Activated T-cell treated with anti-CD3 and anti-CD28 coated beads, Interleukin-2, amount 50 U/mL, for 72 hours (primary cell): ENCODE data around the gene PAGR1. TPM values are rescaled to one million over a fixed set of nuclear protein-coding genes. Genes with fewer than 3 reads are reported as not detected.
A peak's percentile ranks its signal among the peaks of the same experiment; 100 is the strongest.
"Not testable (repeated sequence)": the region's sequence is repeated elsewhere in the genome, so short reads cannot be mapped to it uniquely, and the experiment has no call there.

Experiments
- ATAC-seq, 2 donors: fragments of 150-1000 bp; cut with Tn5 transposase; replicated peaks in 1 of 2; 2 replicates each; pipeline ENCODE4 v1.10.0; 2021; ENCODE audit warnings: moderate library complexity in 2 of 2, mild to moderate bottlenecking in 1 of 2
- DNase-seq, 2 donors: peaks; one replicate each; pipeline ENCODE4 v3.0.0; 2021 to 2022; ENCODE audit warnings: mixed read lengths in 1 of 2
- H3K27ac Mint-ChIP-seq: one replicate; pipeline ENCODE4 v1.8.0; 2022; ENCODE audit warnings: mild to moderate bottlenecking, moderate library complexity, mixed read lengths
- H3K27me3 Mint-ChIP-seq: one replicate; pipeline ENCODE4 v1.8.0; 2022; ENCODE audit warnings: low read depth, mixed read lengths
- H3K36me3 Mint-ChIP-seq, 2 donors: one replicate each; pipeline ENCODE4 v1.8.0; 2022; ENCODE audit warnings: mixed read lengths in 2 of 2, mild to moderate bottlenecking in 1 of 2; ENCODE audit not compliant: insufficient read depth in 2 of 2
- H3K4me1 Mint-ChIP-seq: one replicate; pipeline ENCODE4 v1.8.0; 2022; ENCODE audit warnings: low read depth, mixed read lengths
- H3K4me3 Mint-ChIP-seq, 2 donors: one replicate each; pipeline ENCODE4 v1.8.0; 2022; ENCODE audit warnings: mild to moderate bottlenecking in 2 of 2, mixed read lengths in 2 of 2, moderate library complexity in 2 of 2
- H3K9me3 Mint-ChIP-seq, 2 donors: one replicate each; pipeline ENCODE4 v1.8.0; 2022; ENCODE audit warnings: mixed read lengths in 2 of 2
- total RNA-seq, 2 donors: library from RNA; stranded (reverse); gene quantifications; one replicate each; pipeline ENCODE4 v1.2.3, GENCODE V29; 2022

The PAGR1 gene
- total RNA-seq, 2 donors from 2014 or later = 14.8 to 17.8 TPM

- Mint-ChIP-seq H3K4me1 (peaks cover 30% of the 10 kb centered on the region), H3K4me3 (peak overlapping the region; percentile 90), H3K9me3 (no peaks in the 10 kb centered on the region), H3K27me3 (no peaks in the 10 kb centered on the region), H3K27ac (peak overlapping the region; percentile 58), H3K36me3 (peaks cover 7 to 10% of the 10 kb centered on the region in 2 donors)
- ATAC-seq (no peak), DNase-seq (peak; percentile 30 to 37)
Measured at GRCh38 chr16:29862383-29862883, 46.5 kb downstream of the PAGR1 start.

- peaks cover 7 to 10% of the 10 kb centered on the region in 2 donors for H3K36me3 Mint-ChIP-seq
- H3K4me1 Mint-ChIP-seq = peaks cover 30% of the 10 kb centered on the region
- ATAC-seq (peak; percentile 99), DNase-seq (peak; percentile 92 to 95)
- no peaks in the 10 kb centered on the region for H3K9me3 Mint-ChIP-seq
- H3K4me3 Mint-ChIP-seq = peak within 1 kb of the TSS; percentile 90
- no peaks in the 10 kb centered on the region for H3K27me3 Mint-ChIP-seq
- H3K27ac Mint-ChIP-seq = peak within 1 kb of the TSS; percentile 94
Measured at GRCh38 chr16:29862884-29863668, 47.1 kb downstream of the PAGR1 start, which contains the start of gene CDIPT. CDIPT (minus strand) TSS chr16:29863226; CDS start chr16:29862857, 369 bp downstream.

GRCh38 chr16:29863669-29863984, 47.7 kb downstream of the PAGR1 start:
- Mint-ChIP-seq H3K36me3 (peaks cover 4 to 7% of the 10 kb centered on the region in 2 donors), H3K27ac (no peak overlapping the region), H3K4me3 (peak overlapping the region; percentile 90), H3K4me1 (peaks cover 30% of the 10 kb centered on the region), H3K27me3 (no peaks in the 10 kb centered on the region), H3K9me3 (no peaks in the 10 kb centered on the region)
- DNase-seq (no peak), ATAC-seq (no peak)

- no peaks in the 10 kb centered on the region for H3K27me3 Mint-ChIP-seq
- no peaks in the 10 kb centered on the region for H3K9me3 Mint-ChIP-seq
- H3K4me3 Mint-ChIP-seq = no peak overlapping the region
- peaks cover 2 to 5% of the 10 kb centered on the region in 2 donors for H3K36me3 Mint-ChIP-seq
- peaks cover 30% of the 10 kb centered on the region for H3K4me1 Mint-ChIP-seq
- no peak overlapping the region for H3K27ac Mint-ChIP-seq
- no peak for ATAC-seq
- DNase-seq = no peak
Measured at GRCh38 chr16:29864205-29864604, 48.3 kb downstream of the PAGR1 start.

GRCh38 chr16:29868396-29869009, 52.6 kb downstream of the PAGR1 start:
- ATAC-seq (no peak), DNase-seq (no peak)
- Mint-ChIP-seq H3K27me3 (no peaks in the 10 kb centered on the region), H3K27ac (no peak overlapping the region), H3K4me3 (no peak overlapping the region), H3K36me3 (no peaks in the 10 kb centered on the region), H3K9me3 (no peaks in the 10 kb centered on the region), H3K4me1 (peaks cover 2% of the 10 kb centered on the region)

- not testable (repeated sequence) for H3K27me3 Mint-ChIP-seq, H3K27ac Mint-ChIP-seq, ATAC-seq, H3K9me3 Mint-ChIP-seq, H3K4me1 Mint-ChIP-seq, H3K36me3 Mint-ChIP-seq, DNase-seq, H3K4me3 Mint-ChIP-seq
Measured at GRCh38 chr16:29869067-29869466, 53.1 kb downstream of the PAGR1 start.

Other genes starting within 250 kb of the PAGR1 start
- 10 to 100 TPM; 77.4 to 84.4 TPM for gene SPN, start 152.9 kb upstream of the PAGR1 start, total RNA-seq
- 1 to 10 TPM; 4.5 to 5.6 TPM for gene QPRT, start 137.0 kb upstream of the PAGR1 start, total RNA-seq
- 10 to 100 TPM; 23.7 to 25.9 TPM for gene C16orf54, start 70.2 kb upstream of the PAGR1 start, total RNA-seq
- not detected for gene ZG16, start 37.9 kb upstream of the PAGR1 start, total RNA-seq
- 100 to 1,000 TPM; 153 to 180 TPM for gene KIF22, start 25.4 kb upstream of the PAGR1 start, total RNA-seq
- 100 to 1,000 TPM; 266 to 329 TPM for gene MAZ, start 9.6 kb upstream of the PAGR1 start, total RNA-seq
- 1 to 10 TPM; 2.4 to 2.8 TPM for gene PRRT2, start 4.0 kb upstream of the PAGR1 start, total RNA-seq
- gene MVP, start 4.3 kb downstream of the PAGR1 start, total RNA-seq = 100 to 1,000 TPM; 148 to 161 TPM
- 10 to 100 TPM; 48.7 to 56.0 TPM for gene CDIPT, start 47.1 kb downstream of the PAGR1 start, total RNA-seq
- gene SEZ6L2, start 83.4 kb downstream of the PAGR1 start, total RNA-seq = under 1 TPM; 0.31 to 0.44 TPM
- under 1 TPM; 0.82 to 0.93 TPM for gene ASPHD1, start 84.3 kb downstream of the PAGR1 start, total RNA-seq
- 10 to 100 TPM; 45.3 to 46.8 TPM for gene KCTD13, start 110.1 kb downstream of the PAGR1 start, total RNA-seq
- 10 to 100 TPM; 84.5 to 84.7 TPM for gene TMEM219, start 145.9 kb downstream of the PAGR1 start, total RNA-seq
- gene TAOK2, start 157.7 kb downstream of the PAGR1 start, total RNA-seq = 10 to 100 TPM; 31.1 to 35.0 TPM
- gene HIRIP3, start 179.5 kb downstream of the PAGR1 start, total RNA-seq = 10 to 100 TPM; 38.8 to 45.8 TPM
- gene INO80E, start 180.1 kb downstream of the PAGR1 start, total RNA-seq = 100 to 1,000 TPM in 1 of 2 donors, 10 to 100 TPM in 1; 98.5 to 116 TPM
- under 1 TPM in 1 of 2 donors, not detected in 1; 0.43 TPM for gene DOC2A, start 194.9 kb downstream of the PAGR1 start, total RNA-seq
- not detected for gene C16orf92, start 207.0 kb downstream of the PAGR1 start, total RNA-seq
- 1 to 10 TPM; 4.5 to 6.9 TPM for gene TLCD3B, start 215.1 kb downstream of the PAGR1 start, total RNA-seq
- 100 to 1,000 TPM; 857 to 918 TPM for gene ALDOA, start 249.6 kb downstream of the PAGR1 start, total RNA-seq